ENCODE data around the gene CA6.
"Not testable (repeated sequence)": the region's sequence is repeated elsewhere in the genome, so short reads cannot be mapped to it uniquely, and the experiment has no call there.

CA6 gene

DNA sequence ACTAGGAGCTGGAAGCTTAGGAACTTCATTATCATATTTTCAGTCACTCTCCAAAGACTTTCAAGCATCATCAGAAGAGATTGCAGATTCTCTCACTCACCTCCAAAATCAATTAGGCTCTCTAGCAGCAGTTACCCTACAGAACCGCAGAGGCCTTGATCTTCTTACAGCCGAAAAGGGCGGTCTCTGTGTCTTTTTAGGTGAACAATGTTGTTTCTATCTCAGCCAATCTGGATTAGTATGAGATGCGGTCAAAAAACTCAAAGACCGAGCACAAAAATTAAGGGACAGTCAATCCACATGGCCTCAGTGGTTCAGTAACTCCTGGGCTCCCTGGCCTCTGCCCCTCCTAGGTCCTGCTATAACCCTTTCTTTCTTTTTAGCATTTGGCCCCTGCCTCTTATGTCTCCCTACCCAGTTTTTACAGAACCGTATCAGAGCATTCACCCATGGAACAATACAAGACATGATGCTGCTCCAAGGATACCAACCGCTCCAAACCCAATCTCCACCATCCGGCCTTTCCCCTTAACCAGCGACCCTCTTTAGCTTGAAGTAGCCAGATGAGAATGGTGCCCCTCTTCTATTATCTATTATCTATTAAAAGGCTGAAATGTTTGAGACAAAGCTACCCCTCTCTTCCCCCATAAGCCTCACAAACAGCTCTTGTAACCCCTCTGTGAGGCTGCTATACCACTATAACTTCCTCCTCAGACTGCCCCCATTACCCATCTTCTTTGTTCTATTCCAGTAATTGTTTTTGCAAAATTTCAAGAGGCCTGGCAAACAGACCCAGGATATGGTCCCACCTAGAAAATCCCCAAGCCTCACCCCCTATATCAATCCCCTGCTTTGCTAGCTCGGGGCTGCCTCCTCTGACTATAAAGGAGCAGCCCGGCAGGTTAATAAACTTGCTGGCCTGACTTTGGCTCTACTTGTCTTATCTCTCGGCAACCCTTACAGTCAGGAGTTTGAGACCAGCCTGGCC is 18.7 kb upstream of the CA6 start:
- no peak for DNase-seq (ENCODE audit: low read depth in 2 of 3, low spot score in 2 of 3)

DNA sequence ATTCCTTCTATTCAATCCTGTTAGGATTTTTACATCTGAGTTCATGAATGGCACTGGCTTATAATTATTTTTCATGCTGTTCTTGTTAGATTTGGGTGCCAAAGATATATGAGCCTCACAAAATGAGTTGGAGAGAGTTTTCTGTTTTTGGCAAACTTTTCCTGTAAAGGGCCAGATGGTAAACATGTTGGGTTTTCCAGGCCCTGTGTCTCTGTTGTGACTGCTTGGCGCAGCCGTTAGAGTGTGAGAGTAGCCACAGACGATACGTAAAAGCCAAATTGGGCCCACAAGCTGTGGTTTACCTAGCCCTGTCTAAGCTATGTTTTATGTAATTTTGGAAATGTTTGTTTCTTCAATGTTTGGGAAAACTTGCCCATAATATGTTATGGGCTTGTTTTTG is 15.6 kb upstream of the CA6 start:
- DNase-seq (ENCODE audit: low read depth in 2 of 3, low spot score in 2 of 3), result no peak

GRCh38 chr1:8937051-8937450 is 8.6 kb upstream of the CA6 start:
- DNase-seq (ENCODE audit: low read depth in 2 of 3, low spot score in 2 of 3), result not testable (repeated sequence)

GRCh38 chr1:8937701-8938100 is 8.0 kb upstream of the CA6 start:
- no peak for DNase-seq (ENCODE audit: low read depth in 2 of 3, low spot score in 2 of 3)

DNA sequence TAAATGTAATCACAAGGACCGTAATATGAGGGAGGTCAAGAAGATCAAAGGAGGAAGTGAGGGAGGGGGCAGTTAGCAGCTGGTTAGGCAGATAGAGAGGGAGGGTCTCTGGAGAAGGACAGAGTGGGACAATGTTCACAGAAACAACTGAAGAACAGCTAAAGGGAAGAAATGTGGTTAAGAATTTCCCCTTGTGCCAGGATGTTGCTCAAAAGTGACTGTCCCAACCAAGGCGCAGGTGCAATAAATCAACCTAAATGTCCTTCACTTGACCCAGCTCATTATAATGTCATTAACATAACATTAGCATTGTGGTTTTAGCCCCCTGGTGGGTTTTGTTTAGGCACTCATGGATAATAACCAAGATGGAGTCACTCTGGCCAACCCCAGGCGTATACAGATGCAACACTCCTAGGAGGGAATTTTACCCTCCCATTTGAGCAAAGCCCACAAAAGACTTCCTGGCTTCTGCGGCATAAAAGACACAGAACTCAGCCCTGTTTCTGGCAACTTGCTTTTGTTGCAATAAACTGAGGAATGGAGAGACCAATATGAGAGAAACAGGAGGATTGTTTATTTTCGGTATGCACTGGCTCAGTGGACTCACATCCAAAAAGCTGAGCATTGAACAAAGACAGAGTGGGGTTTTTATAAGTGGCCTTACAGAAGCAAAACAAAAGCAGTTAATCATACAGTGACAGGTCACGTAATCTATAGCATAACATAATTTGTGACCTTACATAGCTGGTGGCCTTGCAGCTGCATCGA is 7.3 kb upstream of the CA6 start:
- DNase-seq (ENCODE audit: low read depth in 2 of 3, low spot score in 2 of 3), result no peak

- DNase-seq (ENCODE audit: low read depth in 2 of 3, low spot score in 2 of 3), result no peak
Observed at GRCh38 chr1:8939000-8939265, 6.7 kb upstream of the CA6 start.

DNA sequence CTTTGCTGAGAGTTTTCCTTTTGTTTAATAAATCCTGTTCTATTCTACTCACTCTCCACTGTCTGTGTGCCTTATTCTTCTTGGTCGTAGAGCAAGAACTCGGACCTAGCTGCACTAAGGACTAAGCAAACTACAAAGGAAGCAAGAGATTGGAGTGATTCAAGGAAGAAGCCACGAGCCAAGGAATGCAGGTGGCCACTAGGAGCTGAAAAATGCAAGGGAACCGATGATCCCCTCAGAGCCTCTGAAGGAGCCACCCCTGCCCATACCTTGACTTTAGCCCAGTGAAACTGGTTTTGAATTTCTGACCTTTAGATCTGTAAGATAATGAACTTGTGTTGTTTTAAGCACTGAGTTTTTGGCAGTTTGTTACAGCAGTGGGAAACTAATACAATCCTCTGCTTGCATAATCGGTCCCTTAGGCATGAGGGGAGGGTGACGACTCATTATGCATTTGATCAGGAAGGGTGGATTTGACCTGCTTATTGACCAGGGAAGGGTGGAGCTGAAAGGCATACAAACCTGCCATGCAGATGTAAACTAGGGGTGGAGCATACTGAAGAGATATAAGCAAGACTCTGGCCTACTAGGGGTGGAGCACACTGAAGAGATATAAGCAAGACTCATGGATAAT is 6.2 kb upstream of the CA6 start:
- DNase-seq (ENCODE audit: low read depth in 2 of 3, low spot score in 2 of 3), result no peak

- DNase-seq (ENCODE audit: low read depth in 2 of 3, low spot score in 2 of 3), result no peak
Observed at GRCh38 chr1:8941906-8942305, 3.8 kb upstream of the CA6 start.

DNA sequence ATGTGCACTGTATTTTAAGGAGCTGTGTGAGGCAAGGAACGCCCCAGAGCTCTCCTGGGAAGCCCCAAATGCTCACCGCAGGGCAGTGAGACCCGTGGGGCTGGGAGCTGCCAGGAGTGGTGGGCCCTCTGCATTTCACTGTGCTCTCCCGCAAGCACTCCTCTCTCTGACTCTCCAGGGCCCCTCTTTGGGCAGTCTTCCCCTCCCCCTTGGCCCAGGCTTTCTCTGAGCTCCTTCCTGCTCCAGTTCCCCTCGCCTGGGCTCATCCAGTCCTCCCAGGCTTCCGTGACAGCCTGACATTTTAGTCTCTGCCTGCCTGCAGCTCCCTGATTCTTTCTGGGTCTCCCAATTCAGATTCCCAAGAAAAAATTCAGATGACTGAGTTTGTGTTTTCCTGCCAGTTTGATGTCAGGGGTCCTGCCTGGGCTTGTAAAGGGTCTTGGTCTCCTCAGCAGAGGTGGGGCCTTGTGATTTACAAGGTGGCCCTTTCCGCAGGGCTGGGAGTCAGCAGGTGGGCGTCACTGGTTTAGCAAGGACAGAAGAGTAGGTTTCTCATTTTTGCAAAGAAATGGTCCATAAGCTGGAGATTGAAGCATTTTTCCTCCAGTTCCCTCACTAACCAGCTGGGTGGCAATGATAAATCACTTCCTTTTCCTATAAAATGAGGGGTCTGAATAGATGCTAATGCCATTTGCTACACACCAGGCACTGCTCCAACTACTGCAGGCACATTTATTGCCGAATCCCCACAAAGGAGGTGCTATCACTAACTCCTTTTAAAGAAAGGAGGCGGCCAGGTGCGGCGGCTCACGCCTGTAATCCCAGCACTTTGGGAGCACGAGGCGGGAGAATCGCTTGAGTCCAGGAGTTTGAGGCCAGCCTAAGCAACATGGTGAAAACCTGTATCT is 1.9 kb upstream of the CA6 start:
- DNase-seq (ENCODE audit: low read depth in 2 of 3, low spot score in 2 of 3), result no peak

GRCh38 chr1:8947127-8947691 is 1.5 kb downstream of the CA6 start:
- no peak for DNase-seq (ENCODE audit: low read depth in 2 of 3, low spot score in 2 of 3)

GRCh38 chr1:8950309-8950708 is 4.6 kb downstream of the CA6 start:
- DNase-seq (ENCODE audit: low read depth in 2 of 3, low spot score in 2 of 3), result no peak

GRCh38 chr1:8951231-8951630 is 5.6 kb downstream of the CA6 start:
- no peak for DNase-seq (ENCODE audit: low read depth in 2 of 3, low spot score in 2 of 3)

DNA sequence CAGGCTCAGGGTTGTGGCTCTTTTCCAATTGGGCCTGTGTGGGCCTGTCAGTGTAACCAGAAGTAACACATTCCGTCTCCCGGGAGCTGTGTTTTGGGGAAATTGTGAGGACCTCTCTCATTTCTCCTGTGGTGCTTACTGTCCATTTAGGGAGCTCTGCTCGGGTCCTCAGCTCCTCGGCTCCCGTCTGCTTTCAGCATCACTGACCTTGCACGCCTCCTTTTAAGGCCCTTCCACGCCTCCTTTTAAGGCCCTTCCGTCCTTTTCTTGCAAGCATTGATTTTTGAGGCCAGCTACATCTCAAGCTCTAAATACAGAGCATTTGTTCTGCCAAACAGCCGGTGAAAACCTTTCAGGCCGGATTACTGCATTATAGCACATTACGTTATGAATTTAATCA is 9.7 kb downstream of the CA6 start:
- DNase-seq (ENCODE audit: low read depth in 2 of 3, low spot score in 2 of 3), result no peak

DNA sequence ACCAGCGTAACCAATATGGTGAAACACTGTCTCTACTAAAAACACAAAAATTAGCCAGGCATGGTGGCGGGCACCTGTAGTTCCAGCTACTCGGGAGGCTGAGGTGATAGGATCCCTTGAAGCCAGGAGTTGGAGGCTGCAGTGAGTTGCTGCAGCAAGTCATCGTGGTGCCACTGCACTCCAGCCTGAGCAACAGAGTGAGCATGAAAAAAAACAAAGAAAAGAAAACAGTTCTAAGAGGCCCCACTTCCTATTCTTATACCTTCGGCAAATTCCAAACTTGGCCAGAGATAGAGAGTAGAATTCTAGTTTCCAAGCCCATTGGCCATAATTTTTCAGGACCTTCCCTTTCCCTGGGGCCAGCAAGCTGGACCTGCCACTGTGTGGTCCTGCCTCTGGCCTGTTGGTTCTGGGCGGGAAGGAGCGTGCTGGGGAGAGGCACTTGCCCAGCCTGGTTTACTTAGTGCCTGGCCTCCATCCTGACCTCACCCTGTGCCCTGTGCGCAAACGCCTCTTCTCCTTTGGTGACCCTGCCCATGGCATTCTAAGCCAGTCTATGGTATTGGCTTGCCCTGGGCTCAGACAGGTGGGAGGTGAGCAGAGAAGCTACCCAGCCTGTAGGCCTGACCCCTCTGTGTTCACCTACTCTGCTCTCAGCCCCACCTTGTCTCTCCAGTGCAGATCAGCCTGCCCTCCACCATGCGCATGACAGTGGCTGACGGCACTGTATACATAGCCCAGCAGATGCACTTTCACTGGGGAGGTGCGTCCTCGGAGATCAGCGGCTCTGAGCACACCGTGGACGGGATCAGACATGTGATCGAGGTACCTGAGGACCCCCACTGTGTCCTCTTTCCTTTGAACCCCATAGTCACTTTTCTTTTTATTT is 11.0 kb downstream of the CA6 start:
- DNase-seq (ENCODE audit: low read depth in 2 of 3, low spot score in 2 of 3), result no peak

GRCh38 chr1:8962812-8963530 is 17.3 kb downstream of the CA6 start:
- DNase-seq (ENCODE audit: low read depth in 2 of 3, low spot score in 2 of 3), result peak in 2 of 3 experiments; percentile 26 to 41

DNA sequence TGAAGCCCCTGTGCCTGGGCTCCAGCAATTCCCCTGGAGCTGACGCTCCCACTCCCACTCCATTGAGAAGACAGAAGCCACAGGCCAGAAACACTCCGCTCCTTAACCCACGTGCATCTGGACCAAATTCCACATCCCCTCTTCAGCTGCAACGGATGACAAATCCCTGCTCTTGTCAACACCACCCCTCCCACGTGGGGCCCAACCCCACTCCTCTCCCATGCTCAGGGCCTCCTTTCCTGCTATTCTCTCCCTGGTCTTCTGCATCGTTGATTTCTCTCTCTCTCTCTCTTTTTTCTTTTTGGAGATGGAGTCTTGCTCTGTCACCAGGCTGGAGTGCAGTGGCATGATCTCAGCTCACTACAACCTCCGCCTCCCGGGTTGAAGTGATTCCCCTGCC is 18.3 kb downstream of the CA6 start:
- no peak for DNase-seq (ENCODE audit: low read depth in 2 of 3, low spot score in 2 of 3)

DNA sequence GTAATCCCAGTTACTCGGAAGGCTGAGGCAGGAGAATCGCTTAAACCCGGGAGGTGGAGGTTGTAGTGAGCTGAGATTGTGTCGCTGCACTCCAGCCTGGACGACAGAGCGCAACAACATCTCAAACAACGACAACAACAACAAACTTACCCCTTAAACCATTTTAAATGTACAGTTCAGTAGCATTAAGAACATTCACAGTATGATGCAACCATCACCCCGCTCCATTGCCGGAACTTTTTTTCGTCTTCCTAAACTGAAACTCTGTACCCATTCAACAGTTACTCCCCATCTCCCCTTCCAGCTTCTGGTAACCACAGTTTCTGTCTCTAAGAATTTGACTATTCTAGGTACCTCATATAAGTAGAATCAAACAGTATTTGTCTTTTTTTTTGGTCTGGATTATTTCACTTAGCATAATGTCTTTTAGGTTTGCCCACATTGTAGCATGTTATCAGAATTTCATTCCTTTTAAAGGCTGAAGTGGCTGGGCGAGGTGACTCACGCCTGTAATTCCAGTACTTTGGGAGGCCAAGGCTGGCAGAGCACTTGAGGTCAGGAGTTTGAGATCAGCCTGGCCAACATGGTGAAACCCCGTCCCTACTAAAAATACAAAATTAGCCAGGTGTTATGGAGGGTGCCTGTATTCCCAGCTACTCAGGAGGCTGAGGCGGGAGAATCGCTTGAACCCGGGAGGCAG is 19.6 kb downstream of the CA6 start:
- no peak for DNase-seq (ENCODE audit: low read depth in 2 of 3, low spot score in 2 of 3)

- no peak for DNase-seq (ENCODE audit: low read depth in 2 of 3, low spot score in 2 of 3)
Observed at GRCh38 chr1:8966606-8967005, 20.9 kb downstream of the CA6 start.

Measured in activated CD8-positive, alpha-beta memory T cell treated with anti-CD3 and anti-CD28 coated beads for 48 hours (primary cell).